NT2/D1 (cell line): ENCODE results near the gene ASPSCR1.

Source experiments
- DNase-seq: peaks from one replicate; pipeline ENCODE4 v3.0.0-alpha.2; 2011; ENCODE audit warnings: low read depth, low spot score
- H3K27me3 ChIP-seq: 2 replicates; pipeline ENCODE4 v1.6.0; 2011; ENCODE audit warnings: mild to moderate bottlenecking; ENCODE audit not compliant: insufficient read length, insufficient read depth
- H3K36me3 ChIP-seq: 2 replicates; pipeline ENCODE4 v1.6.1; 2011; ENCODE audit warnings: mild to moderate bottlenecking, low read length, mixed read lengths; ENCODE audit not compliant: insufficient read depth, insufficient read length
- H3K4me1 ChIP-seq: 2 replicates; pipeline ENCODE4 v1.5.1; 2011; ENCODE audit not compliant: insufficient read depth, insufficient read length
- H3K4me3 ChIP-seq: 2 replicates; pipeline ENCODE4 v1.5.1; 2011; ENCODE audit warnings: low read depth; ENCODE audit not compliant: insufficient read length
- H3K9ac ChIP-seq: 2 replicates; pipeline ENCODE4 v1.6.0; 2011; ENCODE audit warnings: low read depth; ENCODE audit not compliant: insufficient read length
- H3K9me3 ChIP-seq: 2 replicates; pipeline ENCODE4 v1.5.1; 2011; ENCODE audit warnings: mild to moderate bottlenecking, low read length; ENCODE audit not compliant: insufficient read depth
- SUZ12 ChIP-seq: IDR thresholded peaks from 2 replicates; pipeline ENCODE4 v1.6.1; 2011; ENCODE audit not compliant: insufficient read length, insufficient read depth; ENCODE audit errors: extremely low read depth
- YY1 ChIP-seq: IDR thresholded peaks from 2 replicates; pipeline ENCODE4 v1.6.1; 2011; ENCODE audit not compliant: insufficient read length, insufficient read depth
- ZNF274 ChIP-seq: IDR thresholded peaks from 2 replicates; pipeline ENCODE4 v1.6.1; 2011; ENCODE audit warnings: mild to moderate bottlenecking, low read depth, low read length

ASPSCR1 gene

GRCh38 chr17:82023447-82024241 is 46.2 kb downstream of the ASPSCR1 start:
- Histone ChIP-seq H3K4me3 (peak overlapping the region; percentile 87), H3K36me3 (peaks cover 34% of the 10 kb centered on the region), H3K27me3 (peaks cover 15% of the 10 kb centered on the region), H3K9ac (peak overlapping the region; percentile 96), H3K9me3 (no peaks in the 10 kb centered on the region), H3K4me1 (peaks cover 26% of the 10 kb centered on the region)
- no peak for TF ChIP-seq YY1
- TF ChIP-seq SUZ12 = no peak
- no peak for TF ChIP-seq ZNF274
- DNase-seq = no peak

- Histone ChIP-seq H3K9ac (peak overlapping the region; percentile 96), H3K9me3 (no peaks in the 10 kb centered on the region), H3K27me3 (peaks cover 19% of the 10 kb centered on the region), H3K4me1 (peaks cover 29% of the 10 kb centered on the region), H3K4me3 (no peak overlapping the region), H3K36me3 (peaks cover 37% of the 10 kb centered on the region)
- no peak for DNase-seq
- no peak for TF ChIP-seq YY1
- no peak for TF ChIP-seq ZNF274
- no peak for TF ChIP-seq SUZ12
These were observed 47.4 kb downstream of the ASPSCR1 start for GRCh38 chr17:82024859-82025258.

- TF ChIP-seq YY1 = no peak
- no peak for TF ChIP-seq ZNF274
- TF ChIP-seq SUZ12 = no peak
- no peaks in the 10 kb centered on the region for H3K9me3 ChIP-seq
- H3K4me1 ChIP-seq = peaks cover 31% of the 10 kb centered on the region
- peaks cover 21% of the 10 kb centered on the region for H3K27me3 ChIP-seq
- H3K4me3 ChIP-seq = no peak overlapping the region
- peaks cover 38% of the 10 kb centered on the region for H3K36me3 ChIP-seq
- no peak for DNase-seq
- H3K9ac ChIP-seq = peak overlapping the region; percentile 25
These were observed 48.1 kb downstream of the ASPSCR1 start for GRCh38 chr17:82025401-82026107.

GRCh38 chr17:82028246-82028645 is 50.8 kb downstream of the ASPSCR1 start:
- Histone ChIP-seq H3K27me3 (peaks cover 21% of the 10 kb centered on the region), H3K9ac (no peak overlapping the region), H3K4me3 (no peak overlapping the region), H3K4me1 (peaks cover 32% of the 10 kb centered on the region), H3K36me3 (peaks cover 41% of the 10 kb centered on the region), H3K9me3 (no peaks in the 10 kb centered on the region)
- DNase-seq = no peak
- TF ChIP-seq ZNF274 (no peak), SUZ12 (no peak), YY1 (no peak)

- no peak for DNase-seq
- Histone ChIP-seq H3K36me3 (peaks cover 47% of the 10 kb centered on the region), H3K9me3 (no peaks in the 10 kb centered on the region), H3K4me1 (peaks cover 32% of the 10 kb centered on the region), H3K9ac (no peak overlapping the region), H3K4me3 (no peak overlapping the region), H3K27me3 (peaks cover 16% of the 10 kb centered on the region)
- TF ChIP-seq ZNF274 = no peak
- TF ChIP-seq SUZ12 = no peak
- TF ChIP-seq YY1 = no peak
These were observed 51.5 kb downstream of the ASPSCR1 start for GRCh38 chr17:82028966-82029365.

- peaks cover 11% of the 10 kb centered on the region for H3K27me3 ChIP-seq
- no peak overlapping the region for H3K4me3 ChIP-seq
- no peak for TF ChIP-seq ZNF274
- no peak for TF ChIP-seq SUZ12
- TF ChIP-seq YY1 = no peak
- peaks cover 33% of the 10 kb centered on the region for H3K4me1 ChIP-seq
- peak overlapping the region; percentile 84 for H3K9ac ChIP-seq
- no peak for DNase-seq
- H3K36me3 ChIP-seq = peaks cover 47% of the 10 kb centered on the region
- H3K9me3 ChIP-seq = no peaks in the 10 kb centered on the region
These were observed 52.0 kb downstream of the ASPSCR1 start for GRCh38 chr17:82029391-82029790.

- Histone ChIP-seq H3K36me3 (peaks cover 51% of the 10 kb centered on the region), H3K27me3 (peaks cover 6% of the 10 kb centered on the region), H3K9me3 (no peaks in the 10 kb centered on the region), H3K4me1 (peaks cover 28% of the 10 kb centered on the region), H3K4me3 (peak overlapping the region; percentile 54), H3K9ac (peak overlapping the region; percentile 84)
- TF ChIP-seq YY1 (no peak), ZNF274 (no peak), SUZ12 (no peak)
- DNase-seq = no peak
These were observed 52.6 kb downstream of the ASPSCR1 start for GRCh38 chr17:82029990-82030469.
